K562 (cell line): ENCODE results near the gene ALG14. TPM values are rescaled to one million over a fixed set of nuclear protein-coding genes. Genes with fewer than 3 reads are reported as not detected.

ENCODE experiments used
- ATAC-seq: fragments of 200-7000 bp; cut with Tn5 transposase; 3 replicates; pipeline ENCODE4 v1.9.1; 2020; ENCODE audit warnings: moderate library complexity
- BruUV-seq: library from RNA; stranded (reverse); fragments of 400-500 nt; replicated peaks from 2 replicates; lab custom pipeline; 2021; lab: Mats Ljungman, UMichigan
- CTCF ChIA-PET: fragments of 300-600 bp; formaldehyde crosslinking; extraction: SDS; loops from one replicate; lab custom pipeline; 2021; ENCODE audit warnings: low intra/inter-chr PET ratio; lab: Yijun Ruan, JAX
- POLR2A ChIA-PET: fragments of 300-600, 350-650 bp; sonication (Branson Sonifier 250); formaldehyde crosslinking; extraction: SDS; loops from one replicate; lab custom pipeline; 2021; ENCODE audit warnings: antibody characterized with exemption, inconsistent platforms; lab: Yijun Ruan, JAX
- DNase-seq, 4 experiments: peaks; one replicate each; pipeline versions ENCODE4 v3.0.0 to v3.0.0-alpha.2; 2011 to 2018; ENCODE audit warnings: low spot score in 3 of 4, mixed read lengths in 3 of 4; ENCODE audit errors: extremely low read depth in 1 of 4
- FAIRE-seq: peaks from 2 replicates; lab custom pipeline; 2011; peaks lifted over from hg19 to GRCh38; lab: Jason Lieb, UNC
- H2AFZ ChIP-seq: 2 replicates; pipeline ENCODE4 v1.6.0; 2011; ENCODE audit warnings: low read depth, low read length, control low read depth, inconsistent platforms
- H3K27ac ChIP-seq: fragments of 200-600 bp; 3 replicates; pipeline ENCODE4 v1.8.0; 2011; ENCODE audit warnings: low read depth, mild to moderate bottlenecking, control low read depth, inconsistent platforms, low read length, moderate library complexity, mixed read lengths; ENCODE audit errors: extremely low read depth
- H3K27me3 ChIP-seq, 2 experiments: fragments of 300-600 bp in 1 of 2; 2 replicates in 1 of 2; 3 replicates in 1 of 2; pipeline versions ENCODE4 v1.6.0 to v1.8.0; 2011; ENCODE audit warnings: inconsistent platforms in 2 of 2, low read length in 2 of 2, mild to moderate bottlenecking in 1 of 2, mixed read lengths in 1 of 2, moderate library complexity in 1 of 2; ENCODE audit not compliant: control insufficient read depth in 2 of 2, insufficient read depth in 2 of 2
- H3K36me3 ChIP-seq: fragments of 300-600 bp; 3 replicates; pipeline ENCODE4 v1.8.0; 2011; ENCODE audit warnings: mild to moderate bottlenecking, low read length, inconsistent platforms; ENCODE audit not compliant: control insufficient read depth, insufficient read depth
- H3K4me1 ChIP-seq, 2 experiments: fragments of 200-600 bp in 1 of 2; replicated peaks in 1 of 2; 2 replicates in 1 of 2; 3 replicates in 1 of 2; pipeline versions ENCODE4 v1.5.1 to v1.8.0; 2011; ENCODE audit warnings: inconsistent platforms in 2 of 2, low read length in 2 of 2, mild to moderate bottlenecking in 1 of 2, mixed read lengths in 1 of 2, moderate library complexity in 1 of 2; ENCODE audit not compliant: control insufficient read depth in 2 of 2, insufficient read depth in 2 of 2
- H3K4me2 ChIP-seq: 2 replicates; pipeline ENCODE4 v1.6.1; 2011; ENCODE audit warnings: low read length, control low read depth, inconsistent platforms, mixed read lengths; ENCODE audit not compliant: insufficient read depth
- H3K4me3 ChIP-seq: fragments of 200-600 bp; sonication (generic), shearing (Covaris generic); 2 replicates; pipeline ENCODE4 v1.5.1; 2016; ENCODE audit warnings: control low read depth, inconsistent platforms
- H3K79me2 ChIP-seq: fragments of 200-600 bp; 3 replicates; pipeline ENCODE4 v1.8.0; 2011; ENCODE audit warnings: low read length, inconsistent platforms; ENCODE audit not compliant: control insufficient read depth, insufficient read depth
- H3K9ac ChIP-seq, 2 experiments: 2 replicates each; pipeline versions ENCODE4 v1.6.0 to v1.6.1; 2011; ENCODE audit warnings: low read depth in 2 of 2, low read length in 2 of 2, control low read depth in 1 of 2, inconsistent platforms in 1 of 2, mild to moderate bottlenecking in 1 of 2, mixed read lengths in 1 of 2; ENCODE audit not compliant: insufficient read depth in 1 of 2
- H3K9me1 ChIP-seq: one replicate; pipeline ENCODE4 v1.6.0; 2011; ENCODE audit warnings: inconsistent platforms, mild to moderate bottlenecking, low read length, moderate library complexity; ENCODE audit not compliant: control insufficient read depth, insufficient read depth
- H3K9me3 ChIP-seq: replicated peaks from 2 replicates; pipeline ENCODE4 v1.5.1; 2011; ENCODE audit warnings: low read depth, low read length, inconsistent platforms; ENCODE audit not compliant: control insufficient read depth, insufficient read depth
- H4K20me1 ChIP-seq: replicated peaks from 2 replicates; pipeline ENCODE4 v1.6.1; 2011; ENCODE audit warnings: low read length, inconsistent platforms, mixed read lengths; ENCODE audit not compliant: control insufficient read depth, insufficient read depth
- ATF2 ChIP-seq: sonication (generic); formaldehyde crosslinking; IDR thresholded peaks from 2 replicates; pipeline ENCODE4 v1.8.1; 2022; ENCODE audit warnings: missing genetic modification reagents
- CEBPG ChIP-seq, 3 experiments: fragments of 200-800 bp in 1 of 3; sonication (Bioruptor generic) in 1 of 3; sonication (generic) in 1 of 3; formaldehyde crosslinking in 1 of 3; IDR thresholded peaks in 2 of 3; conservative IDR thresholded peaks in 1 of 3; 2 replicates each; pipeline versions ENCODE4 v1.6.1 to v1.8.0; 2016 to 2022; ENCODE audit warnings: missing compliant biosample characterization in 2 of 3, missing genetic modification characterization in 2 of 3, mild to moderate bottlenecking in 1 of 3, missing genetic modification reagents in 1 of 3
- ETV6 ChIP-seq, 3 experiments: fragments of 150-350 bp in 1 of 3; sonication (generic) in 1 of 3; formaldehyde crosslinking in 1 of 3; IDR thresholded peaks; 2 replicates each; pipeline versions ENCODE4 v1.6.1 to v1.8.0; 2014 to 2022; ENCODE audit warnings: borderline replicate concordance in 2 of 3, low read depth in 2 of 3, antibody characterized with exemption in 1 of 3, low read length in 1 of 3, mild to moderate bottlenecking in 1 of 3, missing genetic modification reagents in 1 of 3
- NRF1 ChIP-seq, 2 experiments: fragments of 450-650 bp; IDR thresholded peaks in 1 of 2; conservative IDR thresholded peaks in 1 of 2; 2 replicates each; pipeline ENCODE4 v1.6.1; 2014; ENCODE audit warnings: mild to moderate bottlenecking in 2 of 2
- PTRF ChIP-seq: fragments of 450-650 bp; IDR thresholded peaks from 2 replicates; pipeline ENCODE4 v1.6.1; 2016; ENCODE audit warnings: mild to moderate bottlenecking, missing genetic modification characterization, missing compliant biosample characterization
- RAD51 ChIP-seq: fragments of 450-650 bp; IDR thresholded peaks from 2 replicates; pipeline ENCODE4 v1.7.1; 2016; ENCODE audit warnings: low read depth, mild to moderate bottlenecking, borderline replicate concordance
- THRAP3 ChIP-seq: fragments of 450-650 bp; IDR thresholded peaks from 2 replicates; pipeline ENCODE4 v1.6.1; 2016; ENCODE audit warnings: mild to moderate bottlenecking, inconsistent platforms, borderline replicate concordance
- ZNF655 ChIP-seq: fragments of 250-450 bp; sonication (Bioruptor Pico); IDR thresholded peaks from 2 replicates; pipeline ENCODE4 v1.5.0; 2021
- WGBS: fragments of 100-300 bp; shearing (Covaris generic); methylation state at CpG from one replicate; pipeline ENCODE4 v1.1.6; 2016; ENCODE audit warnings: low coverage, mixed read lengths; ENCODE audit not compliant: insufficient coverage; ENCODE audit errors: missing lambda C conversion rate; 5-methylcytosine and 5-hydroxymethylcytosine counted together
- in situ Hi-C: fragments of 300-500 bp; cut with MboI; formaldehyde crosslinking; loops from 4 replicates; pipeline ENCODE4 v1.15.0; 2018; ENCODE audit warnings: inconsistent platforms, mixed read lengths
- intact Hi-C: fragments of 100-400 bp; cut with micrococcal nuclease; formaldehyde crosslinking; loops from 2 replicates; pipeline ENCODE4 v1.14.2; 2022
- polyA plus RNA-seq, 8 experiments: library from polyadenylated mRNA; depleted of rRNA in 4 of 8; stranded (reverse) in 5 of 8; unstranded in 3 of 8; fragments of >200 nt; fragmentation: Nextera tagmentation in 2 of 8; fragmentation: Illumina TruSeq in 1 of 8; extraction: Ambion mirVana in 2 of 8; extraction: Trizol in 1 of 8; gene quantifications; 2 replicates each; pipeline versions ENCODE4 v1.2.1 to v1.2.3, GENCODE V29; 2011 to 2014; ENCODE audit warnings: inconsistent platforms in 1 of 8, missing spikeins in 1 of 8
- total RNA-seq, 7 experiments: library from RNA; depleted of rRNA in 6 of 7; stranded (reverse); fragments of >200 nt in 6 of 7; fragmentation: Illumina TruSeq in 2 of 7; extraction: Trizol in 2 of 7; gene quantifications; 2 replicates each; pipeline versions ENCODE4 v1.2.1 to v1.2.3, GENCODE V29; 2011 to 2021; ENCODE audit warnings: low replicate concordance in 1 of 7

ALG14 gene
- total and polyA plus RNA-seq, 9 of the 15 experiments (the other 6 are each of a cell fraction or from before 2014, with no cell fraction given), result 2.8 to 16.2 (median 4.9) TPM

- 81% methylated on average over 1 of the region's 1 CpG for WGBS
Observed at GRCh38 chr1:95088303-95088702, 15.6 kb upstream of the ALG14 start.

More at GRCh38 chr1:95088303-95088702, 15.6 kb upstream of the ALG14 start:
- H3K4me3 ChIP-seq, result no peak overlapping the region
- ChIA-PET POLR2A (interaction anchor here (0.7 to 1.1 kb wide), 2 partner anchors 29 to 306 kb away, joined by 3 read pairs; partner anchors contain the start of gene TLCD4), CTCF (no interaction called here)
- no peaks in the 10 kb centered on the region for H3K79me2 ChIP-seq
- FAIRE-seq, result no peak
- H3K9ac ChIP-seq, result no peak overlapping the region
- no peak overlapping the region for H3K4me2 ChIP-seq
- H3K9me3 ChIP-seq, result peaks cover 14% of the 10 kb centered on the region
- no peaks in the 10 kb centered on the region for H3K27me3 ChIP-seq
- ATAC-seq, result no peak
- H3K4me1 ChIP-seq, result peaks cover 11 to 43% of the 10 kb centered on the region in 2 experiments; a peak in 4 of 5 replicates
- no peaks in the 10 kb centered on the region; the same call in 2 of the 3 replicates for H3K36me3 ChIP-seq
- intact Hi-C loops, result loop anchor here (10.0 kb wide), 1 partner anchor 86 kb away; no protein-coding TSS in a partner anchor
- in situ Hi-C loops, result no loop called here
- no peak overlapping the region for H3K27ac ChIP-seq
- H3K9me1 ChIP-seq, result no peaks in the 10 kb centered on the region
- TF ChIP-seq RAD51 (0 out of 2 replicates have a peak, but pooled peaks have one; percentile 14), ATF2 (CRISPR knock-in tag) (no peak), CEBPG (CRISPR knock-in tag; IDR thresholded peaks at IDR 0.05) (no peak), CEBPG (tag; conservative IDR thresholded peaks at IDR 0.05 in 1 of 2, IDR thresholded peaks at IDR 0.05 in 1 of 2) (no peak), ZNF655 (no peak), PTRF (tag) (no peak), THRAP3 (no peak), ETV6 (IDR thresholded peaks at IDR 0.05; ENCODE audit: borderline replicate concordance in 1 of 2, low read depth in 2 of 2, low read length in 1 of 2) (no peak), ETV6 (CRISPR knock-in tag; IDR thresholded peaks at IDR 0.05; ENCODE audit: borderline replicate concordance) (no peak), NRF1 (conservative IDR thresholded peaks at IDR 0.05 in 1 of 2, IDR thresholded peaks at IDR 0.05 in 1 of 2) (no peak)
- H2AFZ ChIP-seq, result peak overlapping the region; percentile 66; the same call in 1 of the 2 replicates
- DNase-seq, result no peak
- BruUV-seq, result no TSS peak
- H4K20me1 ChIP-seq, result no peaks in the 10 kb centered on the region
